GM18870 (cell line): ENCODE results near the gene BACE1.
"Not testable (repeated sequence)": the region's sequence is repeated elsewhere in the genome, so short reads cannot be mapped to it uniquely, and the experiment has no call there.

Source experiments
- ATAC-seq: cut with Tn5 transposase; IDR thresholded peaks from one replicate; pipeline ENCODE4 v1.9.1; 2021; ENCODE audit warnings: moderate library complexity; ENCODE audit not compliant: unreplicated experiment

The BACE1 gene

DNA sequence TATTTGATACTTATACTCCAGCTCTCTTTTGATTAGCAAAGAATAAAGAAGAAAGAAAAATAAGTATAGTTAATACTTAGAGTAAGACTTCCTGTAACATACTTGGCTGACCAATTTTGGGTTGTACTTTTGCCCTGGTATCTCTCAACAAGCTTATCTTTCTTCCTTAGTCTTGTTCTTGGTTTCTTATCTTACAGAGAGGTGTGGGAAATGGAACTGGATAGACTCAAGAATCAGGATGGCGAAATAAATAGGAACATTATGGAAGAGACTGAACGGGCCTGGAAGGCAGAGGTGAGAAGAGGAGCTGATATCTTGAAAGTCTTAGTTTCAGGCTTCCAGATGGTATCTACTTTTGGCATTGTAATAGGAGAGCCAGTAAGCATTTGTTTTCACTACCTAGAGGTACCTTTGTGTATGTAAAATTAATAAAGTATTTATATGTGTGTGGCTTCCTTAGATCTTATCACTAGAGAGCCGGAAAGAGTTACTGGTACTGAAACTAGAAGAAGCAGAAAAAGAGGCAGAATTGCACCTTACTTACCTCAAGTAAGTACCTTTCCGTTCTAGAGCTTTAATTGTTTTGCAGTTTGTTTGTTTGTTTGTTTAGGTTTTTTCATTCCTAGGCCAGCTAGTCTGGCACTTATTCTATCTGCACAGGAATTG, 36.2 kb downstream of the BACE1 start:
- no peak for ATAC-seq

DNA sequence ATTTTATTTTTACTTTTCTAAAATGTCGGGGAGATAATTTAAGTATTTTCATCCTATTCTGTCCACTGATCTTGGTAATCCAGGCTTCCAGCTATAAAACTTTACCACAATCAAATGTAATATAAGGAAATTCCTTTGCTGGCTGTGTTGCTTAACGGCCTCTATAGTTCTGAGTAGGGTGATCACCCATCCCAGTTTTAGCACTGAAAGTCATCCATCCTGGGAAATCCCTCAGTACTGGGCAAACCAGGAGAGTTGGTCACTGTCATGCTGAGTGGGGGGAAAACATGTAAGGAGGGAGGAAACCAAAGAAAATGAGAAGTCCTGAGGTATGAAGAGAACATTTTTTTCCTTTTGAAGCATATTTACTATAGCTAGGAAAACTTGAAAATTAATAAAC, 37.7 kb downstream of the BACE1 start:
- no peak for ATAC-seq

DNA sequence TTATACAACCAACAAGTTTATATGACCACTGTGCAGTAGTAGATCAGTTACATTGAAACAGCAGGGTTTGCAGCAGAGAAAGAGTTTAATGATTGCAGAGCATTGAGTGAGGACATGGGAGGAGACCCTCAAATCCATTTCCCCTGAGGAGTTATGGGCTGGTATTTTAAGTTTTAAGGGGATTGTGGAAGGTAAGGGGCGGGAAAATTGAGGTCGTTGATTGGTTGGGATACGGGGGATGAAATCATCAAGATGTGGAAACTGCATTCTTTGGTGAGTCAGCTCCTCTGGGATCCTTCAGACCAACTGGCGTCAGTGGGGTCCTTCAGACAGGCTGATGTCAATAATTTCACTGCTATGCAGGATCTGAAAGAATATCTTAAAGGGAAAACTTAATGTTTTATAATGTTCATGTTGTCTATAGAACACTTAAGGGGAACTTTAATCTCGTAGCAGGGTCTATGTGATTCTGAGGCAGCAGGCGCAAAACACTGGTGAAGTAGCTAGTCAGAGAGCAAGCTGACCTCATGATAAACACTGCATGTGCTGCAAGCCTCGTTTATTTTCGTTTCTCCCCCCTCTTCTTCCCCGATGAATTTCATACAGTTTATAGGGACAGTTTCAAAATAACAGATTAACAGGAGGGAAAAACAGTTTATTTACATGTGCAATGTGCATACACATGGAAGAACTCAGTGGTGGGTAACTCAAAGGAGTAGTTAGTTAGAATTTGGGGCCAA, 42.3 kb downstream of the BACE1 start:
- no peak for ATAC-seq

DNA sequence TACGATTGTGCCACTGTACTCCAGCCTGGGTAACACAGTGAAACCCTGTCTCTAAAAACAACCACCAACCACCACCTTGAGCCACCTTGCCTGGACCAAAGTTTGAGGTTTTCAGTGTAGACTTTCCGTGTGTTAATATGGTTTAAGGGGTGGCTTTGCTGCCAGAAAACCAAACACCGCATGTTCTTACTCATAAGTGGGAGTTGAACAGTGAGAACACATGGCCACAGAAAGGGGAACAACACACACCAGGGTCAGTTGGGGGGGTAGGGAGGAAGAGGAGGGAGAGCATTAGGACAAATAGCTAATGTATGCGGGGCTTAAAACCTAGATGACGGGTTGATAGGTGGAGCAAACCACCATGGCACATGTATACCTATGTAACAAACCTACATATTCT, 43.9 kb downstream of the BACE1 start:
- ATAC-seq = not testable (repeated sequence)

DNA sequence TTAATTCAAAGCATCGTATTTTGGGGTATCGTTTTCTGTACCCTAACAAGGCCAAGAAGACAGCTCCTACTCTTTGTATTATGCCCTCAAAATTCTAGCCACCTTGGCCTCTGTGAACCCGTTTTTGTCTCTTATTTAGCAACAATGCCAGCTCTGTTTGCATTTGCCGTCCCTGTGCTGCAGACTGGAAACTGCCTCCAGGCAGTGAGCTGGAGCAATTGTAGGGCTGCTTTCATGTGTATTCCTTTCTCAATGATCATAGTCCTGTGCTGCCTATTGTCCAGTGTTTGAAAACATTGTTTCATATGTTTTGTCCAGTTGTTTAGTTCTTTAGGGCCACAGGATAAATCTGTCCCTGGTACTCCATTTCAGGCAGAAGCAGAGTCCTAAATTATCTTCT, 44.8 kb downstream of the BACE1 start:
- no peak for ATAC-seq

DNA sequence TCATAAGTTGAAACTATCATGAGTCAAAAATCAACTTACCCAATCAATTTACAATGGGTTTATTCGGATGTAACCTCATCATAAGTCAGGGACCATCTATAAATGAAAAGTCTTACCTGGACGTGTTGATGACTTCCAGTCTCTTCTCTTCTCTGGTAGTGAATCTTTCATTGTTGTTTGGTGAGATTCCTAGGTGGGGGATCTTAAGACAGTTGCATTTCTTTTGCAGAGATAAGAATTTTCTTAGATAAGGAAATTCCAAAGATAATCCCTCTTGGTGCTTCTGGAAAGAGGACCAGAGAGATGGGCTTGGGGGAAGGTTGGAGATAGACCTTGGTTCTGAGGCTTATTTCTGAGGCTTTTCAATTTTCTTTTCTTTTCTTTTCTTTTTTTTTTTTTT, 46.2 kb downstream of the BACE1 start:
- no peak for ATAC-seq

DNA sequence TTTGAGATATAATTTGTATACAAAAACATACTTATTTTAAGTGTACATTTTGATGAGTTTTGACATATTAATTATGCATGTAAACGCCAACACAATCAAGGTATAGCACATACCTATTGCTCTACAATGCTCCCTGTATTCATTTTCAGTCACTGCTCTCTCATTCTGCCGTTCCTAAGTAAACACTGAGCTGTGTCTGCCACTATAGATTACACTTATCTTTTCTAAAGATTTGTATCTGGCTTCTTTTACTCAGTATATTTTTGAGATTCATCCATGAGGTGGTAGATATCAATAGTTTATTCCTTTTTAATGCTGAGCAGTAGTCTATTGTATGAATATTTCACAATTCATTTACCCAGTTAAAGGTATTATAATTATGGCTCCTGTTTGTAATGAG, 50.3 kb downstream of the BACE1 start:
- ATAC-seq = no peak

DNA sequence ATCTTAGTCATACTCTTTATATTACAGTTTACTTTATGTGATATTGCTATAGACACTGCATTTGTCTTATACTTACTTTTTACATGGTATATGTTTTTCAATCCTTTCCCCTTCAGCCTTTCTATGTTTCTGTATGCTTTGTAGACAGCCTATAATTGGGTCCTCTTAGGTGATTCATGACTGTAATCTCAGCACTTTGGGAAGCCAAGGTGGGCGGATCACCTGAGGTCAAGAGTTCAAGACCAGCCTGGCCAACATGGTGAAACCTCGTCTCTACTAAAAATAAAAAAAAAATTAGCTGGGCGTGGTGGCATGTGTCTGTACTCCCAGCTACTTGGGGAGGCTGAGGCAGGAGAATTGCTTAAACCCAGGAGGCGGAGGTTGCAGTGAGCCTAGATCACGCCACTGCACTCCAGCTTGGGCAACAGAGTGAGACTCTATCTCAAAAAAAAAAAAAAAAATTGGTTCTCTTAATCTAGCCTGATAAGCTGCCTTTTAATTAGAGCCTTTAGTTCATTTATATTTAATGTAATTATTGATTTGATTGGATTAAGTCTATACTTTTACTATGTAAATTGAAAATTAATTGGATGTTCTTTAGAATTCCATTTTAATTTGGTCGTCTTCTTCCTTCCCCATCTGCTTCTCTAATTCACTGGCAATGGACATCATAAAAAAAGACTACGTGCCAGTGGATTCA, 51.3 kb downstream of the BACE1 start:
- not testable (repeated sequence) for ATAC-seq

DNA sequence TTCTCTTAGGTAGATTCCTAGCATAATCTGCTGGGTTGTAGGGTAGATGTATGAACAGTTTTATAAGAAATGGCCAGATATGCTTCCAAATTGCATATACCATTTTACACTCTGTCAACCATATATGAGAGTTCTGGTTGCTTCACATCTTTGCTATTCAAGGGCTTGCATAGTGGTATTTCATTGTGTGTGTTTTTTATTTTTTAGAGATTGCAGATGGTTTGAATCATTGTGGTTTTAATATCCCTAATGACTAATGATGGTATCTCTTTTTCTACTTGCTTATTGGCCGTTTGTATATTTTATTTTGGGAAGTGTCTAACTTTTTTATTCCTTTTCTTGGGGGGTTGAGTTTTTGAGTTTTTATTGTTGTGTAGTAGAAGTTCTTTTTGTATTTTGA, 56.6 kb downstream of the BACE1 start:
- ATAC-seq = no peak

DNA sequence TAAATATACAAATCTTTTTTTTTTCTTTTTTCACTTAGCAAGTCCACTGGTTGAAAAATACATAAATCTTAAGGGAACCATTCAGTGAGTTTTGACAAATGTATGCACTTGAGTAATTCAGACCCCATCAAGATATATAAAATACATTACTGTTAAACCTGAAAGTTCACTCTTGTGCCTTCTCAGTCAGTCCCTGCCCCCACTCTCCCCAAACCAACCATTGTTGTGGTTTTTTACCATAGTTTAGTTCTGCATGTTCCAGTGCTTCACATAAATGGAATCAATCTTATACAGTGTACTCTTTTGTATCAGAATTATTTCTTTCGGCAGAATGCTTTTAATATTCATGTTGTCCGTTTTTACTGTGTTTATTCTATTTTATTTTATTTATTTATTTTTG, 57.5 kb downstream of the BACE1 start:
- ATAC-seq = no peak

DNA sequence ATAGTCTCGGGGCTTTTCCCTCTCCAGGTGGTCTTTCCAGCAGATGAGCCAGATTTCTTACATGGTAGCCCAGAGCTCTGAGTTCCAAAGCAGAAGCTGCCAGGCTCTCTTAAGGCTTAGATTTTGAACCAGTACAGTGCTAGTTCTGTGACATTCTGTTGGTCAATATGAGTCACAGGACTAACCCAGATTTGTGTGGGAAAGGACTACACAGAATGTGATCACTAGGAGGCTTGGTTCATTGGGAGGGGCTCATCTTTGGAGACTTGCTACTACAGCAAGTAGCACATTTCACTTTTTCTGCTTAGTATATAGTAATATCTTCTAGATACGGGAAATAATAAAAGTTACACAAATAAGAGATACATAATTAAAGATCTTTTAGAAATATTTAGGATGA, 59.5 kb downstream of the BACE1 start:
- no peak for ATAC-seq

DNA sequence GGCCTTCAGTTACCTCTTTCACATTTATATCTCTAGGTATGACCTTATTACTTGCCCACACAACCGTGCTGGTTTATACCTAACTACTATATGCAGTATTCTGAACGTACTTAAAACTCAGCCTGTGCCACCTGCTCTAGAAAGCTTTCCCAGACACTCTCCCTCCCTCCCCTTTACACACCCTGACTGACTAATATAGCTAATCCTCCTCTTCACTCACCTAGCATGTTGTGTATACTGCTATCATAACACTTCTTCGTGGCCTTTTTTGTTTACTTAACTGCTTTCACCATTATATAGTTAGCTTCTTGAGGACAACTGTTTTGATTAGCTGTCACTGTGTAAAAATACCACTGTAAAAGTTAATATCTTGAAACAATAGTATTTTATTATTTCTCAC, 60.1 kb downstream of the BACE1 start:
- no peak for ATAC-seq

DNA sequence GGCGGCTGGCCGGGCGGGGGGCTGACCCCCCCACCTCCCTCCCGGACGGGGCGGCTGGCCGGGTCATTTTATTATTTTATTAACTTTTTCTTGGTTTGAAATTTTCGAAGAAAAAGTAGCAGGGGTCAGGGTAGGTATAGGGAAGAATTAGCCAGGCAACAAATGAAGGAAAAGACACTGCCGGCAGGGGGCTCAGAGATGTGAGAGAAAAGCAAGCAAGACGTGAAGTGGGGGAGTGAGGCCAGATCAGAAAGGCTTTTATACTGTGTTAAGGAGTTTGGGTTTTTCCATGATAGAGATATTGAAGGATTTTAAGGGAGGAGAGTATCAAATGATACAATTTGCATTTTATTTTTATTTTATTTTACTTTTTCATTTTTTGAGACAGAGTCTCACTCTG, 64.5 kb downstream of the BACE1 start:
- ATAC-seq = no peak

DNA sequence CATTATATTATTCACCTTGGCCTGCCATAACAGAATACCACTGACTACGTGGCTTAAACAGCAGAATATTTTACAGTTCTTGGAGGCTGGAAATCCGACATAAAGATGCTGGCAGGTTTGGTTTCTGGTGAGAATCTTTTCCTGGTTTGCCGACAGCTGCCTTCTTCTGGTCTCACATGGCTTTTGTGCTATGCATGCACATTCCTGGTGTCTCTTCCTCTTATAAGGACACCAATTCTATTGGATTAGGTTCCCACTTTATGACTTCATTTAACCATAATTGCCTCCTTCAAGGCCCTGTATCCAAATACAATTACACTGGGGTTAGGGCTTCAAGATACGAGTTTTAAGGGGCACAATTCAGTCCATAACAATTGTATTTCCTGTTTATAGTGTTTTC, 66.5 kb downstream of the BACE1 start:
- no peak for ATAC-seq

DNA sequence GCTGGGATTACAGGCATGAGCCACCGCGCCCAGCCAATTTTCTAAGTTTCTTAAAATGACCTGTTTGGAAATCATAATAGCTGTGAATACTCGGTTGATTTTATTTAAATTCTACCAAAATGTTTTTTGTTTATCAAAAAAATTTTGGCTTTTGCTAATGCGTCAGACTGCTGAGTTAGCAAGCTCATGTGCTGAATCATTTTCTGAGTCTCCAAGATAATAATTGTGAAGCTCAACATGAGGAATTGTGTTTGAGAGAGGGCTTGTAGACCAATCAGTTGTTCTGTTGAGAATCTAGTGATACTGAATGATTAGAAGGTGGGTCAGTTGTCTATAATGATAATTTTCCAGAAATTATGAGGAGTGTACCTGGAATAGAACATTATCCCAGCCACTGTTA, 67.7 kb downstream of the BACE1 start:
- ATAC-seq = no peak

DNA sequence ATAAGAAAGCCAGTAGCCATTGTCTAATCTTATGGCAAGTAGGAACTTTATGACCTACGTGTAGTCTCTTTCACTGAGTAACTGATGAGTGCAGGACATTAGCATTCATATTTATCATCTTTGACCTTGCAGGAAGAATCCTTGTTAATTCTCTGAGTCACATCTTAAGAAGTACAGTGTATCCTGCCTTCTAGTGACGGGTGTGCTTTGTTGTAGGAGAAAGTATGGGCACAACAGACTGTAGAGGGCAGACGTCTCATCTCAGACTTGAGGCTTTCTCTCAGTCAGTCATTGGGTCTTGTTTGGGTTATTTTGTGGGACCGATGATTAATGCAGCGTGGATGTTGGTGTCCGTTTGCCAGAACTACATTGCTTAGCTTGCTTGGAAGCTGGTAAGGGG, 76.8 kb downstream of the BACE1 start:
- no peak for ATAC-seq

DNA sequence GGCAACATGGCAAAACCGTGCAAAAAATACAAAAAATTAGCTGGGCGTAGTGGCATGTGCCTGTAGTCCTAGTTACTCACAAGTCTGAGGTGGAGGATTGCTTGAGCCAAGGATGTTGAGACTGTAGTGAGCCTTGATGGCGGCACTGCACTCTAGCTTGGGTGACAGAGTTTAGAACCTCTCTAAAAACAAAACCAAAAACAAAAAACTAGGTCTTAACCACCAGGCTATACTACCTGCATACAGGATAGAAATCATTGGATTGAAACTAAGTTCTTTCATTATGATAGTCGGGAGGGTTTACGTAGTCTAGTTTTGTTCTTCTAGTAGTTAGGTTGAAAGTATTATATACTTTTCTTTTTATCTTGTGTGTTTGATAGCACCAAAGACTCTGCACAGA, 77.8 kb downstream of the BACE1 start:
- no peak for ATAC-seq
